ENCODE measurements around the gene GRIK4. TPM values are rescaled to one million over a fixed set of nuclear protein-coding genes. Genes with fewer than 3 reads are reported as not detected.

The GRIK4 gene
- total and polyA plus RNA-seq, 2 donors, result 0.05 to 0.37 TPM

DNA sequence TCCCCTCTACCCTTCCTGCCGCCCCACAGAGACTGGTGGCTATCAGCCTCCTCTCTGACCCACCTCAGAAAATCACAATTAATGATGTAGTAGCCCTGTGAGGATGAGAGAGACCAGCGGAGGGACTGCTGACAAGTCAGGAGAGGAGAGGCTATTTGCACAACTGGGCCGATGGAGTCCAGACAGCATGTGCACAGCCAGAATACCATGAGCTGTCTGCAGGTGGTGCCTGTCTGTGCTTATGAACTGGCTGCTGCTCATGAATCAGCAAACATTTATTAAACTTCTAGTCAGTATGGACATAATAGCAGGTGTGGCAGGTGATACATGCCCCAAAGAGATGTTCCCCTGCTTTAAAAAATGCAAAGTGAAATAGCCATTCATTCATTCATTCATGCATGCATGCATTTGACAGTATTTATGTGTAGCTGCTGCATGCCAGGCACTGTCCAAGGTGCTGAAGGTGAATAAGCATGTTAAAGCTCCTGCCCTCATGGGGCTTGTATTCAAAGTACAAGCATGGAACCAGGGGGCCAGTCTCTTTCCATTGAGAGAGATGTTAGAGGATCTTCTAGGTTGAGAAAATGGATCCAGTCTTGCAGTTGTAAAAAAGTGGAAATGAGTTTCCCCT lies 141.3 kb downstream of the GRIK4 start:
- H3K4me3 ChIP-seq (ENCODE audit: low read depth, low read length), result no peak overlapping the region
- H3K27ac ChIP-seq (ENCODE audit: low read depth), result no peak overlapping the region
- H3K4me1 ChIP-seq (ENCODE audit: insufficient read depth), result no peaks in the 10 kb centered on the region
- WGBS, result 87% methylated on average over 3 of the region's 3 CpGs
- no peaks in the 10 kb centered on the region for H3K36me3 ChIP-seq (ENCODE audit: insufficient read depth)
- DNase-seq (ENCODE audit: extremely low spot score), result no peak

DNA sequence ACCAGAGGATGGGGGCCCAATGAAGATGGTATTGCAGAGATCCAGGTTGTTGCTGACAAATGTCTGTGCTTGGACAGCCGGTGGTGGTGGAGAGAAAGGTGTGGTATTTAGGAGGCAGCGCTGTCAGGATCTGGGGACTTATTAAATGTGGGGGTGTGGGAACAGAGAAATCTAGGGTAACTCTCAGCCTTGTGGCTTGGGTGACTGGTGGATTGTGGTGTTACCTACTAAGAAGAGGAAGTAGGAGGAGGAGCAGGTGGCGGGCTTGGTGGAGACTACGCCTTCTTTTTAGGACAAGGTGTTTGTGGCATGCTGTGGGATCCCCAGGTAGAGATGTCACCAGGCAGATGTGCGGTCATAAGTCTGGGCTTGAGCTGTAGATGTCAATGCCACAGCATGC lies 144.0 kb downstream of the GRIK4 start:
- Histone ChIP-seq H3K4me3 (ENCODE audit: low read depth, low read length) (no peak overlapping the region), H3K27ac (ENCODE audit: low read depth) (no peak overlapping the region), H3K4me1 (ENCODE audit: insufficient read depth) (no peaks in the 10 kb centered on the region), H3K36me3 (ENCODE audit: insufficient read depth) (no peaks in the 10 kb centered on the region)
- 94% methylated on average over 5 of the region's 5 CpGs for WGBS
- DNase-seq (ENCODE audit: extremely low spot score), result no peak

DNA sequence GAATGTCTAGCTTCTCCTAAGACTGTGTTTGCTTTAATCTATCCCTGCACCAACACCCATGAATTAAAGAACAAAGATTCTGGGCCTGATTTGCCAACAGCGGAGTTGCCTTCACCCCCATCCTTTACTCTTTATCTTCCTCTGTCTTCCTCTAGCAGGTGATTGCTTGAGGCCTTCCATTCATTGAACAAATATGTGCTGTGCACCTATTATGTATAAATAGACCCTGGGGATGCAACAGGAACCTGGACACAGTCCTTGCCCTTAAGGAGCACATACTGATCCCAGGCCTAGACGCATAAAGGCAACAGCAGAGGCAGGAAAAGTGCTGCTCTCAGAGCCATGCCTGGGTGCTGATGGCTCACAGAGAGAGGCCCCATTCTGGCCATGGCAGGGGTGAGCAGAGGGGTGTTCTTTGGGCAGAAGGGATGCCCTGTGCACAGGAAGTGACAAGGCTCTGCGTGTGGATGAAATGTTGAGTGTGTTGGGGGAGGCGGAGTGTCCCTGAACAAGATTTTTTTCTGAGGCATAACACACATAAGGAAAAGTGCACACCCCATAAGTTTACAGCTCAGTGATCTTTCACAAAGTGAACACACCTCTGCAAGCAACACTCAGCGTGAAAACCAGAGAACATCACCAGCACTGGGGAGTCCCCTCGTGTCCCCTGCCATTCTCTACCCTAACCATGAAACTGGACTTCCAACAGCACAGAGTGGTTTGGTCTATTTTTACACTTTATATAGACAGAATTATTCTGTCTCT lies 145.9 kb downstream of the GRIK4 start:
- Histone ChIP-seq H3K4me3 (ENCODE audit: low read depth, low read length) (no peak overlapping the region), H3K4me1 (ENCODE audit: insufficient read depth) (no peaks in the 10 kb centered on the region), H3K36me3 (ENCODE audit: insufficient read depth) (no peaks in the 10 kb centered on the region), H3K27ac (ENCODE audit: low read depth) (no peak overlapping the region)
- no peak for DNase-seq (ENCODE audit: extremely low spot score)
- WGBS, result 77% methylated on average over 6 of the region's 6 CpGs

- Histone ChIP-seq H3K4me3 (ENCODE audit: low read depth, low read length) (no peak overlapping the region), H3K27ac (ENCODE audit: low read depth) (no peak overlapping the region), H3K4me1 (ENCODE audit: insufficient read depth) (no peaks in the 10 kb centered on the region), H3K36me3 (ENCODE audit: insufficient read depth) (no peaks in the 10 kb centered on the region)
- no peak for DNase-seq (ENCODE audit: extremely low spot score)
- WGBS, result 73% methylated on average over 3 of the region's 3 CpGs
These were observed 146.5 kb downstream of the GRIK4 start for GRCh38 chr11:120658071-120658423.

DNA sequence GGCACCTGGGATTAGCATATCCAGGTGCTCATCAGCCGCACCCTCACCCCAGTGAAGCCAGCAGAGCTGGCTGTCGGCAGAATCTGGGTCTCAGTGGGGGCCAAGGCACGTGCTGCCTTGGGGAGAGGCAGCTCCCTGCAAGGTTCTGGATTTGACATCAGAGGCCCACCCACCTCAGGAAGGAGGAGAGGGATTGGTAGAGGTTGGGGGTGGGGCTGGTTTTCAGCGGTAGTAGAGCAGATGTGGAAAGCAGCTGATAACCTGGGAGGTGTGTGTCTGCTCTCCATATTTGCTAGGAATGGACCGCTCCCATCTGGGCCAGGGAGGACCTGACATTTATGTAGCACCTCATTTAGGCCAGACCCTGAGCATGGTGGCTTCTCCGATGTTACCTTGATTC lies 147.5 kb downstream of the GRIK4 start:
- Histone ChIP-seq H3K36me3 (ENCODE audit: insufficient read depth) (no peaks in the 10 kb centered on the region), H3K4me1 (ENCODE audit: insufficient read depth) (no peaks in the 10 kb centered on the region), H3K4me3 (ENCODE audit: low read depth, low read length) (no peak overlapping the region), H3K27ac (ENCODE audit: low read depth) (no peak overlapping the region)
- DNase-seq (ENCODE audit: extremely low spot score), result no peak
- 83% methylated on average over 6 of the region's 6 CpGs for WGBS

GRCh38 chr11:120660024-120660565 lies 148.5 kb downstream of the GRIK4 start:
- Histone ChIP-seq H3K4me3 (ENCODE audit: low read depth, low read length) (no peak overlapping the region), H3K4me1 (ENCODE audit: insufficient read depth) (no peaks in the 10 kb centered on the region), H3K36me3 (ENCODE audit: insufficient read depth) (no peaks in the 10 kb centered on the region), H3K27ac (ENCODE audit: low read depth) (no peak overlapping the region)
- WGBS, result 55% methylated on average over 17 of the region's 17 CpGs
- DNase-seq (ENCODE audit: extremely low spot score), result no peak

- WGBS, result 76% methylated on average over 9 of the region's 9 CpGs
- H3K4me3 ChIP-seq (ENCODE audit: low read depth, low read length), result no peak overlapping the region
- H3K27ac ChIP-seq (ENCODE audit: low read depth), result no peak overlapping the region
- no peaks in the 10 kb centered on the region for H3K4me1 ChIP-seq (ENCODE audit: insufficient read depth)
- H3K36me3 ChIP-seq (ENCODE audit: insufficient read depth), result no peaks in the 10 kb centered on the region
- DNase-seq (ENCODE audit: extremely low spot score), result no peak
These were observed 150.6 kb downstream of the GRIK4 start for GRCh38 chr11:120662071-120662676.

DNA sequence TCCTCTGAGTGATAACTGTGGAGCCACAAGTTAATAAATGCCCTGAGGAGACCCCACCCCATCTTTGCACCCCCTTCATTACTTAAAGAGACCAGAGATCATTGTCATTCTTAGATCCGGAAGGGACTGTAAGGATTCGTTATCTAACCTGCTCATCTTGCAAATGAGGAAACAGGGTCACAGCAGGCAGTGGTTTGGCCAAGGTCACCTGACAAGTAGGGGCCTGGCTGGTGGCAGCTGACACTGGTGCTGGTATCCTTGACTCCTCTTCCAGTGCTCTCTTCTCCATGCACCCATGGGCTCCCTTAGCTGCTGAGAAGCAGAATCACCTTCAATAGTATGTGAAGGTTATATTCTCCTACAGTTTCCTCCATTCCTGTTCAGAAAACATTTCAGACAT lies 151.6 kb downstream of the GRIK4 start:
- Histone ChIP-seq H3K27ac (ENCODE audit: low read depth) (no peak overlapping the region), H3K4me3 (ENCODE audit: low read depth, low read length) (no peak overlapping the region), H3K4me1 (ENCODE audit: insufficient read depth) (no peaks in the 10 kb centered on the region), H3K36me3 (ENCODE audit: insufficient read depth) (no peaks in the 10 kb centered on the region)
- 65% methylated on average over 2 of the region's 2 CpGs for WGBS
- no peak for DNase-seq (ENCODE audit: extremely low spot score)

- WGBS, result 65% methylated on average over 10 of the region's 10 CpGs
- Histone ChIP-seq H3K4me3 (ENCODE audit: low read depth, low read length) (no peak overlapping the region), H3K36me3 (ENCODE audit: insufficient read depth) (no peaks in the 10 kb centered on the region), H3K4me1 (ENCODE audit: insufficient read depth) (no peaks in the 10 kb centered on the region), H3K27ac (ENCODE audit: low read depth) (no peak overlapping the region)
- DNase-seq (ENCODE audit: extremely low spot score), result no peak
These were observed 154.6 kb downstream of the GRIK4 start for GRCh38 chr11:120666121-120666639.

GRCh38 chr11:120667281-120667680 lies 155.7 kb downstream of the GRIK4 start:
- WGBS, result 43% methylated on average over 14 of the region's 14 CpGs
- no peak overlapping the region for H3K27ac ChIP-seq (ENCODE audit: low read depth)

DNA sequence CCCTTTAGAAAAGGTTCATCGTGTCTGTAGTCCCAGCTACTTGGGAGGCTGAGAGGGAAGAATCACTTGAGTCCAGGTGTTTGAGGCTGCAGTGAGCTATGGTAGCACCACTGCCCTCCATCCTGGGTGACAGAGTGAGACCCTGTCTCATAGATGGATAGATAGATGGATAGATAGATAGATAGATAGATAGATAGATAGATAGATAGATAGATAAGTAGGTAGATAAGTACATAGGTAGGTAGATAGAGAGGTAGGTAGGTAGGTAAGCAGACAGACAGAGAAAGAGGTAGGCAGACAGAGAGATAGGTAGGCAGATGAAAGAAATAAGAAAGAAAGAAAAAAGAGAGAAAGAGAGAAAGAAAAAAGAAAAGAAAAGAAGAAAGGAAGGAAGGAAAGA lies 156.4 kb downstream of the GRIK4 start:
- no peaks in the 10 kb centered on the region for H3K4me1 ChIP-seq (ENCODE audit: insufficient read depth)
- H3K36me3 ChIP-seq (ENCODE audit: insufficient read depth), result no peaks in the 10 kb centered on the region
- H3K27ac ChIP-seq (ENCODE audit: low read depth), result no peak overlapping the region
- WGBS, result 86% methylated on average over 1 of the region's 1 CpG
- no peak for DNase-seq (ENCODE audit: extremely low spot score)
- H3K4me3 ChIP-seq (ENCODE audit: low read depth, low read length), result no peak overlapping the region

More at GRCh38 chr11:120667281-120667680, 155.7 kb downstream of the GRIK4 start:
- DNase-seq (ENCODE audit: extremely low spot score), result no peak
- Histone ChIP-seq H3K36me3 (ENCODE audit: insufficient read depth) (no peaks in the 10 kb centered on the region), H3K4me3 (ENCODE audit: low read depth, low read length) (no peak overlapping the region), H3K4me1 (ENCODE audit: insufficient read depth) (no peaks in the 10 kb centered on the region)

DNA sequence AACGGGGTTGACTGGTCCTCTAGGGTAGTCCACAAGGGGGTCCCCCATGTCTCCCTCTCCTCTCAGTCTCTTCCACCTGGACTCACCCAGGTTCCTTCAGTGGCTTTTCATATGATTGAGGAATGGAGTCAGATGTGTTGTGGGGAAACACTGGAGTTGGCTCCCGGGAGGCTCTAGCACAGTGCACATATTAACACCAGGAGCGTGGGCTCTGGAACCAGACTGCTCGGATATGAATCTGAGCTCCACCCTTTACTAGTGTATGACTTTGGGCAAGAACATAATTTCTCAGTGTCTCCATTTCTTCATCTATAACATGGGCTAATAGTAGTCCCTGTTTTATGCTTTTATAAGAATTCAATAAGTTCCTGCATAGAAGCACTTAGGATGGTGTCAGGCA lies 157.0 kb downstream of the GRIK4 start:
- Histone ChIP-seq H3K36me3 (ENCODE audit: insufficient read depth) (no peaks in the 10 kb centered on the region), H3K27ac (ENCODE audit: low read depth) (no peak overlapping the region), H3K4me3 (ENCODE audit: low read depth, low read length) (no peak overlapping the region), H3K4me1 (ENCODE audit: insufficient read depth) (no peaks in the 10 kb centered on the region)
- 77% methylated on average over 4 of the region's 4 CpGs for WGBS
- no peak for DNase-seq (ENCODE audit: extremely low spot score)

GRCh38 chr11:120674542-120674941 lies 163.0 kb downstream of the GRIK4 start:
- no peak for DNase-seq (ENCODE audit: extremely low spot score)
- H3K4me1 ChIP-seq (ENCODE audit: insufficient read depth), result no peaks in the 10 kb centered on the region
- H3K4me3 ChIP-seq (ENCODE audit: low read depth, low read length), result no peak overlapping the region
- no peak overlapping the region for H3K27ac ChIP-seq (ENCODE audit: low read depth)
- no peaks in the 10 kb centered on the region for H3K36me3 ChIP-seq (ENCODE audit: insufficient read depth)
- 39% methylated on average over 1 of the region's 1 CpG for WGBS

GRCh38 chr11:120675171-120675570 lies 163.6 kb downstream of the GRIK4 start:
- no peaks in the 10 kb centered on the region for H3K4me1 ChIP-seq (ENCODE audit: insufficient read depth)
- WGBS, result 79% methylated on average over 1 of the region's 1 CpG
- no peak for DNase-seq (ENCODE audit: extremely low spot score)
- no peaks in the 10 kb centered on the region for H3K36me3 ChIP-seq (ENCODE audit: insufficient read depth)
- no peak overlapping the region for H3K27ac ChIP-seq (ENCODE audit: low read depth)
- no peak overlapping the region for H3K4me3 ChIP-seq (ENCODE audit: low read depth, low read length)

Data from urinary bladder (tissue), 4 donors.